Thymus (tissue), 11 donors: ENCODE measurements around the gene CMSS1. TPM values are rescaled to one million over a fixed set of nuclear protein-coding genes. Genes with fewer than 3 reads are reported as not detected.

ENCODE experiments used
- DNase-seq, 9 donors: peaks; one replicate each; pipeline ENCODE4 v3.0.0-alpha.2; 2013; ENCODE audit warnings: low spot score in 9 of 9, low read depth in 6 of 9, missing footprints in 1 of 9
- H3K27ac ChIP-seq, 2 donors: one replicate each; pipeline ENCODE4 v1.5.1; 2013; ENCODE audit warnings: control low read depth in 1 of 2, low read depth in 1 of 2, low read length in 1 of 2, mild to moderate bottlenecking in 1 of 2, moderate library complexity in 1 of 2
- H3K27me3 ChIP-seq, 2 donors: one replicate each; pipeline ENCODE4 v1.5.1; 2013; ENCODE audit warnings: low read length in 1 of 2; ENCODE audit not compliant: control insufficient read depth in 2 of 2, insufficient read depth in 1 of 2
- H3K36me3 ChIP-seq, 2 donors: one replicate each; pipeline ENCODE4 v1.5.1; 2013; ENCODE audit warnings: low read length in 1 of 2, mild to moderate bottlenecking in 1 of 2, moderate library complexity in 1 of 2; ENCODE audit not compliant: control insufficient read depth in 2 of 2, insufficient read depth in 2 of 2
- H3K4me1 ChIP-seq, 2 donors: one replicate each; pipeline ENCODE4 v1.5.1; 2013; ENCODE audit warnings: low read length in 2 of 2; ENCODE audit not compliant: control insufficient read depth in 2 of 2, insufficient read depth in 2 of 2
- H3K4me3 ChIP-seq, 2 donors: one replicate each; pipeline ENCODE4 v1.5.1; 2013; ENCODE audit warnings: low read length in 2 of 2, control low read depth in 1 of 2, mild to moderate bottlenecking in 1 of 2
- H3K9me3 ChIP-seq, 2 donors: one replicate each; pipeline ENCODE4 v1.5.1; 2013; ENCODE audit warnings: low read length in 1 of 2, mild to moderate bottlenecking in 1 of 2; ENCODE audit not compliant: control insufficient read depth in 2 of 2, insufficient read depth in 1 of 2
- WGBS: extraction: QIAGEN DNeasy Blood & Tissue Kit; methylation state at CpG from one replicate; pipeline ENCODE4 v1.1.7; 2013; 5-methylcytosine and 5-hydroxymethylcytosine counted together
- polyA plus RNA-seq: library from polyadenylated mRNA; stranded (reverse); fragments of 200-250 nt; gene quantifications from one replicate; pipeline ENCODE4 v1.2.3, GENCODE V29; 2013
- total RNA-seq: library from RNA; stranded (reverse); fragments of 120-200 nt; gene quantifications from one replicate; pipeline ENCODE4 v1.2.4, GENCODE V29; 2013
- donor health status: healthy.

The CMSS1 gene
- total and polyA plus RNA-seq, 2 donors: 27.3 to 39.0 TPM

DNA sequence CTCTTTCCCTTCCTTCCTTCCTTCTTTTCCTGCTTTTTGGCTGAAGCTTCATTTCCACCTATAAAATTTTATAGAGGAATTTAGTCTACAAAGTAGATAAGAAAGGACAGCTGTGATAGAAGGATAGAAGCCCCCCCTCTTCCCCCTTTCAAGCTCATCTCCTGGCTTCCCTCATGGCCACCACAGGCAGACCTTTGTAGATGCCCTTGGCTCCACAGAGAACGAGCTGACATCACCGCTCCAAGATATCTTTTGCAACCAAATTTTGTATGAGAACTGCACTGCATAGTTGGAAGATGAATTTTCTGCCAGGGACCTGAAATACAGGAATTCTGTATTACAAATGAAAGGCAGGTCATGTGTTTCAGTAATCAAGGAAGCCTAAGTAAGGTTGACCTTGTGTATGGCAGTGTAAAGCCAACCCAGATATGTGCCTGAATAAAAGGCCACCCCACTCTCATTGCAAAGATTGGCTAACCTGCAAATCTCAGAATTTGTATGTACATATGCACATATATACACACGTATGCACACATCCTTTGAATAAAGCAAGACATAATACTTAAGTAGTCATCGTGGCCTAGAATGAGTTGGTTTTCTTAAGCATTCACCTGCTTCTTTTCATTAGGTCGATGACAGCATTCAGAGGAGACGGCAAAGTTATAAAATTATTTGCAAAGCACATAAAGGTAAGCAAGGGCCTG, 353.7 kb downstream of the CMSS1 start:
- H3K27me3 ChIP-seq: no peaks in the 10 kb centered on the region
- no peak for DNase-seq

DNA sequence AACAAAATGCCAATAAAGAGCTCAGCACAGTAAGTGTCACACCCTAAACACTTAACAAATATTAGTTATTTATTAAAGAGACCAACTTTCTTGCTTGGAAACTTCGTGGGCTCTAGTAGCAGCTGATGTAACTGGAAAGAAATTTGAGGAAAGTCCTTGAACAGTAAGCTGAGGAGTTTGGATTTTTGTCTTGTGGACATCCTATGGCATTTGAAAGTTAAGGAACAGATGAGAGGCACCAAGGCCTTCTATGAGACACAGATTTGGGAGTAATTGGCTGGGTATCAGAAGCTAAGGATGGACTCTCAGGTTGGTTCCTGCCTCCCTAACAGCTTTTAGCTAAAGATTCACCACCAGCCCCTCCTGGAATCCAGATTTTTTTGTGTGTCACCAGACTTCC, 356.3 kb downstream of the CMSS1 start:
- Histone ChIP-seq H3K4me3 (no peak overlapping the region), H3K4me1 (no peaks in the 10 kb centered on the region), H3K36me3 (no peaks in the 10 kb centered on the region), H3K27ac (no peak overlapping the region), H3K9me3 (no peaks in the 10 kb centered on the region), H3K27me3 (no peaks in the 10 kb centered on the region)
- DNase-seq: no peak
- WGBS: 94% methylated on average over 1 of the region's 1 CpG

More for the DNA sequence above, 353.7 kb downstream of the CMSS1 start:
- Histone ChIP-seq H3K36me3 (no peaks in the 10 kb centered on the region), H3K4me1 (no peaks in the 10 kb centered on the region), H3K27ac (no peak overlapping the region), H3K4me3 (no peak overlapping the region), H3K9me3 (no peaks in the 10 kb centered on the region)
- 96% methylated on average over 6 of the region's 6 CpGs for WGBS

DNA sequence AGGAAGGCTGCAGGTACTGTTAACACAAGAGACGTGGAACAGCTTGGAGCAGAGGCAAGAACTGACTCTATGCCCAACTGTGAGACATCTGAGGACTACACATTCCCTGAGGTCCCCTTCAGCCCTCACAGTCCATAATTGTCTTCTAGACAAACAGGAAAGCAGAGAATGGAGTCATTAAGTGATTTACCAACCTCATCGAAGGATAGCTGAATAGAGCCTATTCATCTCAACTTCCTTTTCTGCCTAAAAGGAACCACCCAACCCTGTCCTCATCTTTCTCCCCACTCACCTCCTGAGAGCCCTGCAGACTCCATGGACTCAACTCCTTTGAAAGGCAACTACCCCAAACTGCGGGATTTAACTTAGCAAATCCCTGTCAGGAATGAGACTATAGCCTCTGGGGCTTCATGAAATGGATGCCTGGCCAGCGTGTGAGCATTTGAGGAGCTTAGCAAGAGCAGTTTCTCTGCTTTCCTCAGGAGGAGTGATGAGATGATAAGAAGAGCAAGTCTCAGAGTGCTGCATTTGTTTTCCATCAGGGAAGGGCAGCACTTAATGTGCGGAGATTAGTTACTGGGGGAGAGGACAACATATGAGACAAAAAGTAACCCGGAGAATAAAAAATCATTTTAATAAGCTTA, 358.1 kb downstream of the CMSS1 start:
- no peaks in the 10 kb centered on the region for H3K36me3 ChIP-seq
- no peak overlapping the region for H3K4me3 ChIP-seq
- H3K27me3 ChIP-seq: no peaks in the 10 kb centered on the region
- H3K27ac ChIP-seq: no peak overlapping the region
- WGBS: 94% methylated on average over 6 of the region's 6 CpGs
- no peak for DNase-seq
- H3K4me1 ChIP-seq: no peaks in the 10 kb centered on the region
- peaks cover 0 to 11% of the 10 kb centered on the region in 2 donors for H3K9me3 ChIP-seq

DNA sequence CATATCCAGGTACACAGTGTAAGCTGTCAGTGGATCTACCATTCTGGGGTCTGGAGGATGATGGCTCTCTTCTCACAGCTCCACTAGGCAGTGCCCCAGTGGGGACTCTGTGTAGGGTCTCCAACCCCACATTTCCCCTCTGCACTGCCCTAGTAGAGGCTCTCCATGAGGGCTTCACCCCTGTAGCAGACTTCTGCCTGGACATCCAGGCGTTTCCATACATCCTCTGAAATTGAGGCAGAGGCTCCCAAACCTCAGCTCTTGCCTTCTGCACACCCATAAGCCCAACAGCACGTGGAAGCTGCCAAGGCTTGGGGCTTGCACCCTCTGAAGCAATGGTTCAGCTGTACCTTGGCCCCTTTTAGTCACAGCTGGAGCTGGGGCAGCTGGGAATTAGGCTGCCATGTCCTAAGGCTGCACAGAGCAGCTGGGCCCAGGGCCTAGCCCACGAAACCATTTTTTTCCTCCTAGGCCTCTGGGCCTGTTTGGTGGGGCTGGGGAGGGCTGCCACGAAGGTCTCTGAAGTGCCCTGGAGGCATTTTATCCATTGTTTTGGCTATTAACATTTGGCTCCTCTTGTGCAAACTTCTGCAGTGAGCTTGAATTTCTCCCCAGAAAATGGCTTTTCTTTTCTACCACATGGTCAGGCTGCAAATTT, 362.2 kb downstream of the CMSS1 start:
- Histone ChIP-seq H3K36me3 (no peaks in the 10 kb centered on the region), H3K4me3 (no peak overlapping the region), H3K27ac (no peak overlapping the region), H3K4me1 (no peaks in the 10 kb centered on the region), H3K27me3 (no peaks in the 10 kb centered on the region), H3K9me3 (peaks cover 0 to 11% of the 10 kb centered on the region in 2 donors)
- 94% methylated on average over 4 of the region's 4 CpGs for WGBS
- DNase-seq: no peak

DNA sequence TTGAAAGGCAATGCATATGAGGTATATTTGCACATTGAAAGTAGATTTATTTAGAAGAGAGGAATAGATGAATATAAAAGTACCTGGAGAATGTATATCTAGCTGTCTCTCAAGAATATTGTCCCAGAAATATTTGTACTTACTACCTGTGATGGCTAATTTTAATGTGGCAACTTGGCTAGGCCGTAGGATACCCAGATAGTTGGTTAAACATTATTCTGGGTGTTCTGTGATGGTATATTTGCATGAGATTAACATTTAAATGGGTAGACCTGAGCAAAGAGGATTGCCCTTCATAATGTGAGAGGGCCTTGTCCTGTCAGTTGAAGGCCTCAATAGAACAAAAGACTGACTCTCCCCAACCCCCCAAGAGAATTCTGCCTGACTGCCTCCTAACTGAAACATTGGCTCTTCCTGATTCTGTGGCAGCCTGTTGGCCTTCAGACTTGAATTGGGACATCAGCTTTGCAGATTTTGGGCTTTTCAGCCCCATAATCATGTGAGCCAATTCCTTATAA, 366.0 kb downstream of the CMSS1 start:
- no peaks in the 10 kb centered on the region for H3K27me3 ChIP-seq
- no peak overlapping the region for H3K27ac ChIP-seq
- no peak overlapping the region for H3K4me3 ChIP-seq
- H3K36me3 ChIP-seq: no peaks in the 10 kb centered on the region
- H3K9me3 ChIP-seq: peaks cover 0 to 11% of the 10 kb centered on the region in 2 donors
- WGBS: 96% methylated on average over 1 of the region's 1 CpG
- no peaks in the 10 kb centered on the region for H3K4me1 ChIP-seq
- DNase-seq: no peak

DNA sequence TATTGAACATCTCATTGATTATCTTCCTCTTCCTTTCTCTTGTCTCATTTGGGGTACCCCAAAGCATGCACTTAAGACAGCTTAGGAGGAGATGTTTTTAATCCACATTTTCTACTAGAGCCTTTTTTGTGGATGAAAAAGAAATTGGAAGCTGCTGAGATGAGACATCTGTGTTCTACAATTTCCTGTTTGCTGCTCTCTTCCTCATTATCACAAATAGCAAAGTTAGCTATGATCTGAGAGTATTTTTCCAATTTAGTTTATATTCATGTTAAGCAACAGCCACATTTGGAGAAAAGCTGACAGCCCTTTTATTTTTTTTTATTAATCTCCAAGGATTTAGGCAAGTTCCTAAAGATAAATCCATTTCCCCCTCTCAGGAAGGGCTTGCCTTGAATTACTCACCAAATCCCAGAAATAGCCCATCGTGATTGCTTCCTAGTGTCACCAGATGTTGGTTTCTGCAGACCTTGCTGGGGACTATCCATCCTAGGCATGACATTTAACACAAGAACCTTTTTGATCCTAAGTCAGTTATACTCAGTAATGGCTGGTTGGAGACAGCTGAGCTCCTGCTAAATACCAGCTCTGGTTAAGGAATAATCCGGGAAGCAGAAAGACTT, 367.4 kb downstream of the CMSS1 start:
- no peaks in the 10 kb centered on the region for H3K36me3 ChIP-seq
- DNase-seq: no peak
- WGBS: 81% methylated on average over 2 of the region's 2 CpGs

DNA sequence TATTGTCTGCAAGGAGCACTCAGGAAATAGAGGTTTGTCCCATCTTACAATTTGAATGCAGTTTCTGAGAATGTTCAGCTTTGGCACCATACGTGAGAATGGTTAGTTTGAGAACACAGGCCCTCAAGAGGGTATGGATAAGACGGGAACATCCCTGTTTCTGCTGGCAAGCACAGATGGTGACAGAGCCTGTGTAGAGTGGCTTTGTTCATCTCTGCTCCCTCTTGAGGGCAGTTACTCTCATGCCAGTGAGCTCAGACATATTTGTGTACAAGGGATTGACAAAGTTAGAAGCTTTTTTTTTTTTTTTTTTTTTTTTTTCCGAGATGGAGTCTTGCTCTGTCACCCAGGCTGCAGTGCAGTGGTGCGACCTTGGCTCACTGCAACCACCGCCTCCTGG, 368.2 kb downstream of the CMSS1 start:
- H3K27ac ChIP-seq: no peak overlapping the region

More for the DNA sequence above, 367.4 kb downstream of the CMSS1 start:
- no peak overlapping the region for H3K27ac ChIP-seq
- no peaks in the 10 kb centered on the region for H3K4me1 ChIP-seq
- no peaks in the 10 kb centered on the region for H3K27me3 ChIP-seq
- H3K9me3 ChIP-seq: peaks cover 0 to 3% of the 10 kb centered on the region in 2 donors
- H3K4me3 ChIP-seq: no peak overlapping the region

DNA sequence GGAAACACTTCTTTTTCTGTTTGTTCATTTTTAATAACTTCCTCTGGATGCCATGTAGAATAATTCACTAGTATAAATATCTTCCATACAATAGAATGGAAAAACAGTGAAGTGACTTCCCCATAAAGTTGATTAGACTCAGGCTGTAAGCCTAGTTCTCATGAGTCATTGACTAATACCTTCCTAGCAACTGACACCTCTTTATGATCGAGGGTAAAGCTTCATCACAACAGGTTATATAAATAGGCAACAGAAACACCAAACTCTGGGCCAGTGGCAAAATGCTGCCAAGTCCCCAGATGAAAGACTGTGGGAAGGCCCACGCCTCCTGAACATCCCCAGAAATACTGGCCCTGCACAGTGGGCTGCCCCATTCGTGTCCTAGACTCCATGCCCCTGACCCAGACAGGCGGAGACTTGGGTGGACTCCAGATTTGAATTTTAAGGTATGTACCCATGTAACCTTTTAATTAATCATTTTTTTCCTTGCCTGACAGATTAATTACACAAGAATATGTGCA, 371.8 kb downstream of the CMSS1 start:
- 93% methylated on average over 4 of the region's 4 CpGs for WGBS
- Histone ChIP-seq H3K4me1 (no peaks in the 10 kb centered on the region), H3K27me3 (no peaks in the 10 kb centered on the region), H3K4me3 (no peak overlapping the region), H3K9me3 (no peaks in the 10 kb centered on the region), H3K36me3 (no peaks in the 10 kb centered on the region), H3K27ac (no peak overlapping the region)
- no peak for DNase-seq

More for the DNA sequence above, 368.2 kb downstream of the CMSS1 start:
- WGBS: 96% methylated on average over 5 of the region's 5 CpGs
- H3K9me3 ChIP-seq: no peaks in the 10 kb centered on the region
- H3K27me3 ChIP-seq: no peaks in the 10 kb centered on the region
- DNase-seq: no peak
- no peaks in the 10 kb centered on the region for H3K4me1 ChIP-seq
- H3K4me3 ChIP-seq: no peak overlapping the region
- H3K36me3 ChIP-seq: no peaks in the 10 kb centered on the region
